ENCODE data around the gene PRPF40B.
"Not testable (repeated sequence)": the region's sequence is repeated elsewhere in the genome, so short reads cannot be mapped to it uniquely, and the experiment has no call there.

PRPF40B gene

GRCh38 chr12:49609059-49609874 is 14.1 kb upstream of the PRPF40B start:
- no peak for DNase-seq (ENCODE audit: low read depth in 2 of 2)

DNA sequence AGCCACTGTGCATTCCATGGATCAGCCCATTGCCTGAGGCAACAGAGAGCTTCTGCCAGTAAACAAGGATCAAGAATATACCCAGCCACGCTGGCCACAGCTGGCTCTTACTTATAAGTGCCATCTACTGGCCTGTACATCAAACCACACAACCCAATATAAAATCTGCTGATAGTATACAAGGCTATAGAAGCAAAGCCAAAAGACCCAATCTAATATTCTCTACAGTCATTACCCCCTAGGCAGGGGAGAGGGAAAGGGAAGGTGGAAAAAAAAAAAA is 13.5 kb upstream of the PRPF40B start:
- no peak for DNase-seq (ENCODE audit: low read depth in 2 of 2)

DNA sequence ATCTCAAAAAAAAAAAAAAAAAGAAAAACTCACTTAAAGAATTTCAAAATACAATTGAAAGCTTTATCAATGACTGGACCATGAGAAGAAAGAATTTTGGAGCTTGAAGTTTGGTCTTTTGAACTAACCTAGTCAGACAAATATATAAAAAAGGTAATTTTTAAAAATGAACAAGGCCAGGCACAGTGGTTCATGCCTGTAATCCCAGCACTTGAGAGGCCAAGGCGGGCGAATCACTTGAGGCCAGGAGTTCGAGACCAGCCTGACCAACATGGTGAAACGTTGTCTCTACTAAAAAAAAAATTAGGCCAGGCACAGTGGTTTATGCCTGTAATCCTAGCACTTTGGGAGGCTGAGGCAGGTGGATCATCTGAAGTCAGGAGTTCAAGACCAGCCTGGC is 12.6 kb upstream of the PRPF40B start:
- DNase-seq (ENCODE audit: low read depth in 2 of 2) = not testable (repeated sequence)

DNA sequence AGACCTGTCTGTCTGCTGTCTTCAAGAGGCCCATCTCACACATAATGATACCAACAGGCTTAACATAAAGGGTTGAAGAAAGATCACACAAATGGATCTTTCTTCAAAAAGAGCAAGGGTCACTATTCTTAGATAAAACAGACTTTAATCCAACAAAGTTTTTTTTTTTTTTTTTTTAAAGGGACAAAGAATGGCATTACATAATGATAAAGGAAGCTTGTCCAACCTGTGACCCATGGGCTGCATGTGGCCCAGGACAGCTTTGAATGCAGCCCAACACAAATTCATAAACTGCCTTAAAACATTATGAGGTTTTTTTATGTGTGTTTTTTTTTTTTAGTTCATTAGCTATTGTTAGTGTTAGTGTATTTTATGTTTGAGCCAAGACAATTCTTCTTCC is 11.2 kb upstream of the PRPF40B start:
- no peak for DNase-seq (ENCODE audit: low read depth in 2 of 2)

DNA sequence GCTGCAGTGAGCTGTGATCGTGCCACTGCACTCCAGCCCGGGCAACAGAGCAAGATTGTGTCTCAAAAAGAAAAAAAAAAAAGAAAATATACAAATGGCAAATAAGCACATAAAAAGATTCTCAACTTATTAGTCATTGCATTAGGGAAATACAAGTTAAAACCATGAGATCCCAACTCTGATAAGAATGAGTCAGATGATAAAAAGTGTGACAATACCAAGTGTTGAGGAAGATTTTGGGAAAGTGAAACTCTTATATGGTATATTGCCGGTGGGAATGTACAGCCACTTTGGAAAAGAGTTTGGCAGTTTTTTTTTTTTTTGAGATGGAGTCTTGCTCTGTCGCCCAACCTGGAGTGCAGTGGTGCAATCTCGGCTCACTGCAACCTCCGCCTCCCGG is 7.6 kb upstream of the PRPF40B start:
- DNase-seq (ENCODE audit: low read depth in 2 of 2) = peak in 1 of 2 experiments; percentile 7

- no peak for DNase-seq (ENCODE audit: low read depth in 2 of 2)
These were observed 6.7 kb upstream of the PRPF40B start for GRCh38 chr12:49616533-49617219.

DNA sequence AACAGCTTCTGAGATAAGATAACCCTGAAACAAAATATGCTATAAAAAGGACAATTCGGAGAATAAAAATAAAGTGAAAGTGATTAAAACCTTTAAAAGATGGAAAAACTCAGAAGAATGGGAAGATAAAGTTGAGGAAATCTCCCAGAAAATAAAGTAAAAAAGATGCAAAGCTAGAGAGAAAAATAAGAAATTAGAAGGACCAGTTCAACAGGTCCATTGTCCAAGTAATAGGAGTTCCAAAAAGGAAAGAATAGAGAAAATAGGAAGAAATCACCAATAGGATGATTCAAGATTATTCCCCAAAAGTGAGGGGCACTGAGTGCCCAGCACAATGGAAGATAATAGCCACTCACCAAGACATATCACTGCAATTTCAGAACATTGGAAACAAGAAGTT is 4.8 kb upstream of the PRPF40B start:
- no peak for DNase-seq (ENCODE audit: low read depth in 2 of 2)

- no peak for DNase-seq (ENCODE audit: low read depth in 2 of 2)
These were observed 4.1 kb upstream of the PRPF40B start for GRCh38 chr12:49619286-49619685.

DNA sequence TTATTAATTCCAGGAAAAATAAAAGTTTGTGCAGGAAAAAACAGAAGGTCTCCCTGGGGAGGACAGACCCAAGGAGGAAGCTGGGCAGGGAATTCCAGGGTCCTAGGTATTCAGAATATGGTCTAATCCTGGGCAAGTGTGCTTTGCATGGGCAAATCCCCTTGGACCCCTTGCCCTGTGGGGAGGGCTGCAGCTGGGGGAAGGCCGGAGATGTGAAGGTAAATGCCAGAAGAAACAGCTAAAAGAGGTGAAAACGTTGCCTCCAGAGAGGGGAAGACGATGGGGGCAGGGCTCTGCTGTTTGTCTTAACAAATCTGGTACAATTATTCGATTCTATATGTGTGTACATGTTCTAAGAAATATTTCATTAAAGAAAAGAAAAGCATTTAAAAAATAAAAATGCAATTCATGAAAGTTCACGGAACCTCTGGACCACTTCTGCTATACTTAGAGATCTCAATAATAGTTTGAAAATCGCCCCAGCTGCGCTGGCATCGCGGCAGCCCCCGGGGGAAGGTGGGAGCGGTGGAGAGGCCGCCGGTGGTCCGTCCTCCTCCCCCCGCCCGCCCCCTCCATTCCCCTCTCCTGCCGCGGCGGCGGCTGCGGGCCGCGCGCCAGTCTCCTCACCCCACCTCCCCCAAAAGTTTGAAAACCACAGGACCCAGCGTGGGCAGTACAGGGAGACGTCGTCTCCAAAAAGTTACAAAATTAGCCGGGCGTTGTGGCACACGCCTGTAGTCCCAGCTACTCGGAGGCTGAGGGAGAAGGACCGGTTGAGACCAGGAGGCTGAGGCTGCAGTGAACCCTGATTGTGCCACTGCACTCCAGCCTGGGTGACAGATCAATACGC is 1.5 kb upstream of the PRPF40B start:
- DNase-seq (ENCODE audit: low read depth in 2 of 2) = no peak

- DNase-seq (ENCODE audit: low read depth in 2 of 2) = peak in 1 of 2 experiments; percentile 4
These were observed 740 bp upstream of the PRPF40B start for GRCh38 chr12:49622501-49623141.

- DNase-seq (ENCODE audit: low read depth in 2 of 2) = peak in 1 of 2 experiments; percentile 6
These were observed 1.7 kb downstream of the PRPF40B start for GRCh38 chr12:49624921-49625577.

DNA sequence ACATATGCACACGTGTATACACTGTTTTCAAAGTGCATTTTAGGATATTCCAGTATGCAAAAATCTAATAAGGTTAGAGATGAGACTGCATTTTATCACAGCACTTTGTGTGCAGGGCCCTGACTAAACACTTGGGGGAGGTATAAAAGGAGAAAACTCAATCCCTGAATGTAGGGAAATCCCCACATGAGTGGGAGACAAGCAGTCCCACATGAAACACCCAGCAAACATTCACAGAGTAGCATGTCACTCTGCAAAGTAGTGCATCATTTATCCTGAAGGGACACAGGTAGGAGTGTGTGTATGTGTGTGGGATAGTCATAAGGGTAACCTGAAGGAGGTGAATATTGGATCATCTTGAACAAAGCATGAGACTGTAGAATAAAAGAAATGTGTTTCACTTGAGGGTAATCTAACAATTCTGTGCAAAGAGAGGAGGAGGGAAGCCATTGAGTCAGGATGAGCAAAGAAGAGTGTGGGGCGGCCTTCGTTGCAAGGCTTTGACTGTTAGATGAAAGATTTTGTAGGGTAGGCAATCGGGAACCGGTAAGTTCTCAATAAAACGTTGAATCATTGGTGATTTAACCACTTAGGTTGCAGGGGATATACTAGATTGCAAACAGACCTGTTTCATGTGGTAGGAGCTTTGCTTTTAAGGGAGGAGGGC is 2.9 kb downstream of the PRPF40B start:
- no peak for DNase-seq (ENCODE audit: low read depth in 2 of 2)

- DNase-seq (ENCODE audit: low read depth in 2 of 2) = no peak
These were observed 3.5 kb downstream of the PRPF40B start for GRCh38 chr12:49626836-49627235.

DNA sequence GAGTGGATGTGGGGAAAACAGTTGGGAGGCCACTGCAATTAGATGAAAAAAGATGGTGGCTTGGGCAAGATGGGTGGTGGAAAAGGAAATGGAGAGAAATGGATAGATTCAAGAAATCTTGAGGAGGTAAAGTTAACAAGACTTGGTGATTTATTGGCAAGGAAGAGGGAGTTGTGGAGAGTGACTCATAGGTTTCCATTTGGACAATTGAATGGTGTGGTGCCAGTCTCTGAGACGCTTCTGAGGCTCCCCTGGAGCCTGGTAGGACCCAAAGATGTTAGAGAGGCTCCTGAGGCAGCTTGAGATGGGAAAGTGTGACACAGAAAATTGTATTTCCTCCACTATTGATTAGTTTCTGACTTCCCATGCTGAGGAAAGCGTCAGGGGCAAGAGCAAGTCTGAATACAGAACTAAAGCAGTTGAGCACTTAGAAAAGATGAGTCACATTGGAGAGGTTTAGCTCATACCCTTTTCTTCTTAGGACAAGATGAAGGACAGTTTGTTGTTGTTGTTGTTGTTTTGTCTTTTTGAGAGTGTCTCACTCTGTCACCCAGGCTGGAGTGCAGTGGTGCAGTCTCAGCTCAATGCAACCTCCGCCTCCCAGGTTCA is 4.5 kb downstream of the PRPF40B start:
- DNase-seq (ENCODE audit: low read depth in 2 of 2) = no peak

- DNase-seq (ENCODE audit: low read depth in 2 of 2) = no peak
These were observed 8.1 kb downstream of the PRPF40B start for GRCh38 chr12:49631336-49631907.

DNA sequence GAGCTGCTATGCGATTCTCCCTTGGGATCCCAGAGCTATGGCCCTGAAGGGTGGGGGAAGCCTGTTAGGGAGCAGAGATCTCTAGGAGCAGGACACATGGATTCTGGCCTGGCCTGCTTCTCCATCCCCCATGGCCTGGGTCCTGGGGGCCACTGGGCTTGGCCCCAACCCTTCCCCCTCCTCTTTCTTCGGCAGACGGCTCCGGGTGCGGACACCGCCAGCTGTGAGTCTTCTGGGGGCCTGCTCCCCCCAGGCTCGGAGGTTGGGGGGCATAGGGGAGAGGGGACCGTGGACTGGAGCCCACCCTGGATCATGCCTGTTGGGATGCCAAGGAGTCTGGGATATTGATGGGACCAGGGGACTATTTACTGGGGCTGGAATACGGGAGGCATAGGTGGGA is 9.0 kb downstream of the PRPF40B start:
- no peak for DNase-seq (ENCODE audit: low read depth in 2 of 2)

DNA sequence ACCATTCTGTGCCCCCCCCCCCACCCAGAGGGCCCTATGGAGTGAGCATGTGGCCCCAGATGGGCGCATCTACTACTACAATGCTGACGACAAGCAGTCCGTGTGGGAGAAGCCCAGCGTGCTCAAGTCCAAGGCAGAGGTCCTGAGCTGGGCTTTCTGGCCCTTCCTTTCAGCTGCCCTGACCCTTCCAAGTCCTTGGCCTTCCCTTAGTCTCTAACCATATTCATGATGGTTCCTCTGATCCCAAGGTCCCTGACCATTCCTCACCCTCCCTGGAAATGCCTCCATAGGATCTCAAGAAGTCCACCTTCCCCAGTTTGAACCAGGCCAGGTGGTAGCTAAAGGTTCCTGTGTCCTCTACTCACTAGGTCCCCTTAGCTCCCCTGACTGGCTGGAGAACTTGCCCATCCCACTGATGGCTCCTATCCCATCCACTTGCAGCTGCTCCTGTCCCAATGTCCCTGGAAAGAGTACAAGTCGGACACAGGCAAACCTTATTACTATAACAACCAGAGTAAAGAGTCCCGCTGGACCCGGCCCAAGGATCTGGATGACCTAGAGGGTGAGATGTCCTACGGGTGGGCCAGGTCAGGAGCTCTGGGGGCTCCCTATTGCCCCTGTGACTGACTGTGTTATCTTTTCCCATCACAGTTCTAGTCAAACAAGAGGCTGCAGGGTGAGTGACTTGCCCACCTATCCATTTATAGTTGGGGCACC is 9.8 kb downstream of the PRPF40B start:
- DNase-seq (ENCODE audit: low read depth in 2 of 2) = no peak

DNA sequence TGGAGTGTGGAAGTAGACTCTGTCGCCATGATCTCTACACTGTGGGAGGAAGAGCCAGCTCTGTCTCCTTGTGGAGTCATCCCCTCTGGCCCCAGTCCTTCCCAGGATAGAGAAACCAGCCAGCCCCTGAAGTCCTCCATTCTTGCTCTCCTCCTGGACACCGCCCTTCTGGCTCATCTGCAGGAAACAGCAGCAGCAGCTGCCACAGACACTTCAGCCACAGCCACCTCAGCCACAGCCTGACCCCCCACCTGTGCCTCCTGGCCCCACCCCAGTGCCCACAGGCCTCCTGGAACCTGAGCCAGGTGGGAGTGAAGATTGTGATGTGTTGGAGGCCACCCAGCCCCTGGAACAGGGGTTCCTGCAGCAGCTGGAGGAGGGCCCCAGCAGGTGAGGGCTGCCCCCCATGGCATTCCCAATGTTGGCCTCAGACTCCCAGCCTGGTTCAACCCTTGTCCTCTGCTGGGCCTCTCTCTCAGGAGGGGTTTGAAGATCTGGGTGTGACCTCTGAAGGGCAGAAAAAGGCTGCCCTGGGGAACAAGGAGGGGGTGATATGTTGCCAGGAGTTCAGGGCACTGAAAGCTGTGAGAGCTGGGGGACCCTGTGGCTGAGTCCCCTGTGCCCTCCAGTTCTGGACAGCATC is 10.5 kb downstream of the PRPF40B start:
- DNase-seq (ENCODE audit: low read depth in 2 of 2) = no peak

- DNase-seq (ENCODE audit: low read depth in 2 of 2) = no peak
These were observed 11.7 kb downstream of the PRPF40B start for GRCh38 chr12:49635036-49635435.

All from fibroblast of skin of left biceps (primary cell).